ENCODE measurements around the gene NUP54.

Gene NUP54

GRCh38 chr4:76175336-76175735, 27.1 kb upstream of the NUP54 start:
- peaks cover 1% of the 10 kb centered on the region for H3K36me3 Mint-ChIP-seq
- H3K27me3 Mint-ChIP-seq, result no peaks in the 10 kb centered on the region
- no peaks in the 10 kb centered on the region for H3K9me3 Mint-ChIP-seq
- no peaks in the 10 kb centered on the region for H3K4me1 Mint-ChIP-seq
- H3K27ac Mint-ChIP-seq, result no peak overlapping the region
- no peak overlapping the region for H3K4me3 Mint-ChIP-seq
- CTCF ChIA-PET, result interaction anchor here (0.7 kb wide), 1 partner anchor 202 kb away, joined by 3 read pairs; no protein-coding TSS in a partner anchor
- no peak for DNase-seq

GRCh38 chr4:76174216-76174615, 26.0 kb upstream of the NUP54 start:
- no peaks in the 10 kb centered on the region for H3K9me3 Mint-ChIP-seq
- peaks cover 1% of the 10 kb centered on the region for H3K36me3 Mint-ChIP-seq
- H3K4me1 Mint-ChIP-seq, result no peaks in the 10 kb centered on the region
- no peak overlapping the region for H3K27ac Mint-ChIP-seq
- CTCF ChIA-PET, result no interaction called here
- no peak for DNase-seq
- H3K27me3 Mint-ChIP-seq, result no peaks in the 10 kb centered on the region
- no peak overlapping the region for H3K4me3 Mint-ChIP-seq

- Mint-ChIP-seq H3K4me3 (no peak overlapping the region), H3K9me3 (no peaks in the 10 kb centered on the region), H3K4me1 (no peaks in the 10 kb centered on the region), H3K36me3 (peaks cover 11% of the 10 kb centered on the region), H3K27ac (no peak overlapping the region), H3K27me3 (no peaks in the 10 kb centered on the region)
- CTCF ChIA-PET, result interaction anchor here (3.4 kb wide), 1 partner anchor 11 kb away, joined by 18 read pairs; no protein-coding TSS in a partner anchor
- DNase-seq, result no peak
Measured at GRCh38 chr4:76168688-76169087, 20.5 kb upstream of the NUP54 start.

- no peaks in the 10 kb centered on the region for H3K4me1 Mint-ChIP-seq
- no peaks in the 10 kb centered on the region for H3K9me3 Mint-ChIP-seq
- H3K36me3 Mint-ChIP-seq, result peaks cover 15% of the 10 kb centered on the region
- no peak overlapping the region for H3K4me3 Mint-ChIP-seq
- no peaks in the 10 kb centered on the region for H3K27me3 Mint-ChIP-seq
- H3K27ac Mint-ChIP-seq, result no peak overlapping the region
- DNase-seq, result no peak
- CTCF ChIA-PET, result interaction anchor here (1.1 kb wide), 1 partner anchor 13 kb away, joined by 3 read pairs; no protein-coding TSS in a partner anchor
Measured at GRCh38 chr4:76166480-76166879, 18.3 kb upstream of the NUP54 start.

- Mint-ChIP-seq H3K9me3 (no peaks in the 10 kb centered on the region), H3K4me1 (no peaks in the 10 kb centered on the region), H3K27ac (no peak overlapping the region), H3K36me3 (peaks cover 7% of the 10 kb centered on the region), H3K27me3 (no peaks in the 10 kb centered on the region), H3K4me3 (no peak overlapping the region)
- DNase-seq, result no peak
- CTCF ChIA-PET, result no interaction called here
Measured at GRCh38 chr4:76160355-76160754, 12.2 kb upstream of the NUP54 start.

- no peak overlapping the region for H3K27ac Mint-ChIP-seq
- H3K9me3 Mint-ChIP-seq, result peaks cover 5% of the 10 kb centered on the region
- no peaks in the 10 kb centered on the region for H3K4me1 Mint-ChIP-seq
- CTCF ChIA-PET, result interaction anchor here (1.1 kb wide), 1 partner anchor 160 kb away, joined by 3 read pairs; no protein-coding TSS in a partner anchor
- DNase-seq, result no peak
- no peak overlapping the region for H3K4me3 Mint-ChIP-seq
- H3K36me3 Mint-ChIP-seq, result peaks cover 2% of the 10 kb centered on the region
- peaks cover 3% of the 10 kb centered on the region for H3K27me3 Mint-ChIP-seq
Measured at GRCh38 chr4:76156635-76157034, 8.4 kb upstream of the NUP54 start.

- Mint-ChIP-seq H3K36me3 (no peaks in the 10 kb centered on the region), H3K9me3 (peaks cover 5% of the 10 kb centered on the region), H3K4me1 (no peaks in the 10 kb centered on the region), H3K27me3 (peaks cover 3% of the 10 kb centered on the region), H3K27ac (no peak overlapping the region), H3K4me3 (no peak overlapping the region)
- CTCF ChIA-PET, result interaction anchor here (1.1 kb wide), 1 partner anchor 160 kb away, joined by 3 read pairs; no protein-coding TSS in a partner anchor
- DNase-seq, result no peak
Measured at GRCh38 chr4:76155979-76156378, 7.8 kb upstream of the NUP54 start.

DNA sequence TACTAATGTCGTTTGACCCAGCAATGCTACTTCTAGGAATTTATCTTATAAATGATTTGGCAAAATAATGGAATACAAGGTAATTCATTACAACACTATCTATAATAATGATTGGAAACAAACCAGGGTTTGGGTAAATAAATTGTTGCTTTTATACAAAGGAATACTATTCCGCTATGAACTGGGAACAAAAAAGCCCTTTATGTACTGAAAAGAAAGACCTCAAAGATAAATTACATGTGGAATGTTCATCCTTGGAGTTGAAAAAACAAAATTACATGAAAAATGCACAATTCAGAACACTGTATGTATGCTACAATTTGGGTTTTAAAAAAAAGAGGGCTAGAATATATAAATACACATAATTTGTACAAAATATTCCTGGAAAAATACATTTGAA, 5.2 kb upstream of the NUP54 start:
- Mint-ChIP-seq H3K36me3 (peaks cover 3% of the 10 kb centered on the region), H3K4me3 (no peak overlapping the region), H3K27me3 (peaks cover 3% of the 10 kb centered on the region), H3K4me1 (peaks cover 17% of the 10 kb centered on the region), H3K9me3 (peaks cover 5% of the 10 kb centered on the region), H3K27ac (no peak overlapping the region)
- DNase-seq, result no peak
- CTCF ChIA-PET, result no interaction called here

- H3K4me1 Mint-ChIP-seq, result peaks cover 37% of the 10 kb centered on the region
- CTCF ChIA-PET, result interaction anchor here (0.7 kb wide), 1 partner anchor 73 kb away, joined by 3 read pairs; no protein-coding TSS in a partner anchor
- peak; percentile 66 for DNase-seq
- no peaks in the 10 kb centered on the region for H3K9me3 Mint-ChIP-seq
- H3K4me3 Mint-ChIP-seq, result peak overlapping the region; percentile 95
- H3K27ac Mint-ChIP-seq, result peak overlapping the region; percentile 96
- H3K36me3 Mint-ChIP-seq, result peaks cover 11% of the 10 kb centered on the region
- H3K27me3 Mint-ChIP-seq, result peaks cover 3% of the 10 kb centered on the region
Measured at GRCh38 chr4:76147454-76148141, 599 bp downstream of the NUP54 start.

GRCh38 chr4:76144546-76144945, 3.7 kb downstream of the NUP54 start:
- no peak for DNase-seq
- H3K27me3 Mint-ChIP-seq, result no peaks in the 10 kb centered on the region
- peaks cover 31% of the 10 kb centered on the region for H3K4me1 Mint-ChIP-seq
- CTCF ChIA-PET, result no interaction called here
- H3K36me3 Mint-ChIP-seq, result peaks cover 33% of the 10 kb centered on the region
- no peak overlapping the region for H3K27ac Mint-ChIP-seq
- H3K9me3 Mint-ChIP-seq, result no peaks in the 10 kb centered on the region
- H3K4me3 Mint-ChIP-seq, result no peak overlapping the region

DNA sequence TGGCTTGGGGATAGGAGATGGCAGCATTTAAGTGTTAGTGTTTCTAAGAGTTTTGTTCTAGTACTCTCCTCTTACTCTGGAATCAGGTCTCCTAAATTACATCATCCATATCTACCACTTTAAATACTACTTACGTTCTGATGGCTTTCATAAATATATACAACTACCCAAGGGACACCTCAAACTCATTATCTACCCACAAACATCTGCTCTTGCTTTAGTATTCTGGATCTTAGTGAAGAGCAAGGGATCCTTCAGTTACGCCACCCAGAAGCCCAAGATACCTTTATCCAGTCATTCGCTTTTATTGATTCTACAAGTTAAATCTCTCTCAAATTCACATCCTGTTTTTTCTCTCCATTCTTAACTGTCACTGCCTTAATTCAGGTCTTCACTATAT, 7.0 kb downstream of the NUP54 start:
- H3K36me3 Mint-ChIP-seq, result peaks cover 34% of the 10 kb centered on the region
- H3K9me3 Mint-ChIP-seq, result no peaks in the 10 kb centered on the region
- no peak overlapping the region for H3K4me3 Mint-ChIP-seq
- no peak for DNase-seq
- H3K27me3 Mint-ChIP-seq, result no peaks in the 10 kb centered on the region
- CTCF ChIA-PET, result no interaction called here
- H3K27ac Mint-ChIP-seq, result no peak overlapping the region
- H3K4me1 Mint-ChIP-seq, result peaks cover 7% of the 10 kb centered on the region

GRCh38 chr4:76127754-76128153, 20.4 kb downstream of the NUP54 start:
- CTCF ChIA-PET, result no interaction called here
- H3K36me3 Mint-ChIP-seq, result peaks cover 39% of the 10 kb centered on the region

GRCh38 chr4:76125816-76126215, 22.4 kb downstream of the NUP54 start:
- H3K36me3 Mint-ChIP-seq, result peaks cover 45% of the 10 kb centered on the region
- CTCF ChIA-PET, result no interaction called here
- peaks cover 2% of the 10 kb centered on the region for H3K9me3 Mint-ChIP-seq
- H3K4me3 Mint-ChIP-seq, result no peak overlapping the region
- H3K27ac Mint-ChIP-seq, result no peak overlapping the region
- DNase-seq, result no peak
- H3K27me3 Mint-ChIP-seq, result no peaks in the 10 kb centered on the region
- no peaks in the 10 kb centered on the region for H3K4me1 Mint-ChIP-seq

More at GRCh38 chr4:76127754-76128153, 20.4 kb downstream of the NUP54 start:
- no peak for DNase-seq
- Mint-ChIP-seq H3K9me3 (no peaks in the 10 kb centered on the region), H3K27ac (no peak overlapping the region), H3K27me3 (no peaks in the 10 kb centered on the region), H3K4me1 (no peaks in the 10 kb centered on the region), H3K4me3 (no peak overlapping the region)

DNA sequence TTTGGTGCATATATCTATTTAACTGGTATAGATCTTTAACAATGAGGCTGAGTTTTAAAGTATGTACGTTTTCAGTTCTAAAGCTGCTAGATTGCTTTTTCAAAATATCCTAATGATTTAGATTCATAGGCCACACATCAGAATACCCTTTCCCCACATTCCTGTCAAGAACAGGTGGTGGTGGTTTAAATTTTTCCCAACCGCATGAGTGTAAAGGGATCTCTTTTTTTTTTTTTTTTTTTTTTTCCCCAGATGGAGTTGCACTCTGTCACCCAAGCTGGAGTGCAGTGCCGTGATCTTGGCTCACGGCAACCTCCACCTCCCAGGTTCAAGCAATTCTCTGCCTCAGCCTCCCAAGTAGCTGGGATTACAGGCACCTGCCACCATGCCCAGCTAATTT, 28.0 kb downstream of the NUP54 start:
- Mint-ChIP-seq H3K27me3 (no peaks in the 10 kb centered on the region), H3K9me3 (peaks cover 2% of the 10 kb centered on the region), H3K4me1 (no peaks in the 10 kb centered on the region), H3K4me3 (no peak overlapping the region), H3K36me3 (peaks cover 63% of the 10 kb centered on the region), H3K27ac (no peak overlapping the region)
- CTCF ChIA-PET, result no interaction called here
- DNase-seq, result no peak

DNA sequence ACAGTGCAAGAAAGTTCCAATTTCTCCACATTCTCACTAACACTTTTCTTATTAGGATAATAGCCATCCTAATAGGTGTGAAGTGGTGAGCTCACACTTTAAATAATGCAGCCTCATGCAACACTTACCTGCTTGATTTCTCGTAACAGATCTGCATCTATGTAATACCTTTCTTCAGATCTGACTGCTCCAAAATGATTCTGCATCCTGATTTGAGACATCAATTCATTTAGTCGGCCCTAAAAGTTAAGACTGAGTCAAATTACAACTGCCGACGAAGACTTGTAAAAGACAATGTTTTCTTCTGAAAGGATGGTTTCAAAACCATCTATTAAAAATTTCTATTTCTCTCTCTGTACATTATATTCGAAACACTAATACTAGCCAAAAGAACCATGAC, 30.7 kb downstream of the NUP54 start:
- H3K36me3 Mint-ChIP-seq, result peaks cover 57% of the 10 kb centered on the region
- H3K27me3 Mint-ChIP-seq, result no peaks in the 10 kb centered on the region
- no peaks in the 10 kb centered on the region for H3K4me1 Mint-ChIP-seq
- CTCF ChIA-PET, result no interaction called here
- no peak overlapping the region for H3K27ac Mint-ChIP-seq
- peaks cover 2% of the 10 kb centered on the region for H3K9me3 Mint-ChIP-seq
- DNase-seq, result no peak
- H3K4me3 Mint-ChIP-seq, result no peak overlapping the region
